Measurements from ENCODE around the gene SLC8A2.

GRCh38 chr19:47518854-47519253 lies 47.2 kb upstream of the SLC8A2 start:
- TF ChIP-seq CTCF (IDR thresholded peaks at IDR 0.05) (no peak), POLR2A (IDR thresholded peaks at IDR 0.05) (no peak)
